ENCODE measurements around the gene BARHL1. TPM values are rescaled to one million over a fixed set of nuclear protein-coding genes. Genes with fewer than 3 reads are reported as not detected.

The BARHL1 gene
- total RNA-seq, 1 donor: not detected

DNA sequence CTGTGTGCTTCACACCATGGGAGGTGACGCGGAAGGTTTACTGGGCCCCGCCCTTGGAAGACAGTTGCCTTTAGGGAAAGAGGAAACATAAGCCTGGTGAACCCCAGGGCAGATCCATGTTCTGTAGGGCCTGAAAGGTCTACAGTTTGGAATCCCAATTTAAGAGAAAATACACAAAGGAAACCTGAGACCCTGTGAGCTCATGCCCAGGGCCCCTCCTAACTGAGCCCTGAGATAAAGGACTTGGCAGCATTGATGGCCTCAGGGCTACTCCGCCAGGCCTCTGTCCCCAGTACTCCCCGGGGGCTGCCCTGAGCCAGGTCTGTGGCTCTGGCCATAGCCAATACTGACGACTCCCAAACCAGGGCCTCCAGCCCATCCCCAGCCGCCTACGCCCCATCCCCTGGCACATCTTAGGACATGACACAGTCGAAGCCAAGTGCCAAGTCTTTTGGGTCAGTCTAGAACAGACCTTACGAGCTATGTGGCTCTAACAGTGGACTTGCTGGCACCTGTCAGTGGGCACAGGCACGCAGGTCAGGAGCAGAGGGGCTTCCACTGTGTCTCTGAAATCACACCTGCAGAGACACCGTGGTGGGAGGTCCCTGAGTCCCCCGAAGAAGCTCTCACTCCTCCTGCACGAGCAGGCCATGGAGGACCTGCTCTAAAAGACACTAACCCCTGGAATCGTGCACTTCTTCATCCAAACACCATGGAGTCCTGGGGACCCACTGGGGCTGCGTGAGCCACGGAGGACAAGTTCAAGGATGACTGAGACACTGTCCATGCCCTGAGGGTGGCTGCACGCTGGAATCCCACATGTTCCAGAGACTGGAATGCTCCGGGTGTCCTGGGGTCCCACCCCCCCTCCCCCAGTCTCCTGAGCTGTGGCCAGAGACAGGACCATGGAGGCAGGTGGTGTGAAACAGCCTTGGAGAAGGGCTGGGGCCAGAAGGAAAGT lies 40.3 kb upstream of the BARHL1 start:
- DNase-seq (ENCODE audit: low read depth): no peak
- TF ChIP-seq, protein P1, sequence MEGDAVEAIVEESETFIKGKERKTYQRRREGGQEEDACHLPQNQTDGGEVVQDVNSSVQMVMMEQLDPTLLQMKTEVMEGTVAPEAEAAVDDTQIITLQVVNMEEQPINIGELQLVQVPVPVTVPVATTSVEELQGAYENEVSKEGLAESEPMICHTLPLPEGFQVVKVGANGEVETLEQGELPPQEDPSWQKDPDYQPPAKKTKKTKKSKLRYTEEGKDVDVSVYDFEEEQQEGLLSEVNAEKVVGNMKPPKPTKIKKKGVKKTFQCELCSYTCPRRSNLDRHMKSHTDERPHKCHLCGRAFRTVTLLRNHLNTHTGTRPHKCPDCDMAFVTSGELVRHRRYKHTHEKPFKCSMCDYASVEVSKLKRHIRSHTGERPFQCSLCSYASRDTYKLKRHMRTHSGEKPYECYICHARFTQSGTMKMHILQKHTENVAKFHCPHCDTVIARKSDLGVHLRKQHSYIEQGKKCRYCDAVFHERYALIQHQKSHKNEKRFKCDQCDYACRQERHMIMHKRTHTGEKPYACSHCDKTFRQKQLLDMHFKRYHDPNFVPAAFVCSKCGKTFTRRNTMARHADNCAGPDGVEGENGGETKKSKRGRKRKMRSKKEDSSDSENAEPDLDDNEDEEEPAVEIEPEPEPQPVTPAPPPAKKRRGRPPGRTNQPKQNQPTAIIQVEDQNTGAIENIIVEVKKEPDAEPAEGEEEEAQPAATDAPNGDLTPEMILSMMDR (IDR thresholded peaks at IDR 0.05; ENCODE audit: insufficient read depth, low read length): no peak
- H3K4me3 ChIP-seq (ENCODE audit: low read depth, low read length): no peak overlapping the region

DNA sequence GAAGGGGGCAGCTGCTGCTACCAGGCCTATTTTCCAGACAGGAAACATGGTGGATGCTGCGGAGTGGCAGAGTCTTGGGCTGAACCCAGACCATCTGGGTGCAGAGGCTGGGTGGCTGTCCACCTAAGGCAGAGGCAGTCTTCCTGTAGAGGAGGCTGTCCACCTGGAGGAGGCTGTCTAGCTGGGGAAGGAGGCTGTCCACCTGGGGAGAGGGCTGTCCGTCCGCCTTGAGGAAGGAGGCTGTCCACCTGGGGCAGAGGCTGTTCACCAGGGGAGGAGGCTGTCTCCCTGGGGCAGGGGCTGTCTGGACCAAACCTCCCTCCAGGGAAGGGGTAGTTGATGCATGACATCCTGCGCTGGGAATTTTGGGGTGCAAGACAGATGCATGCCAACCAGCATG lies 39.2 kb upstream of the BARHL1 start:
- no peak for DNase-seq (ENCODE audit: low read depth)
- H3K4me3 ChIP-seq (ENCODE audit: low read depth, low read length): no peak overlapping the region
- TF ChIP-seq, protein P1 (IDR thresholded peaks at IDR 0.05; ENCODE audit: insufficient read depth, low read length): no peak

DNA sequence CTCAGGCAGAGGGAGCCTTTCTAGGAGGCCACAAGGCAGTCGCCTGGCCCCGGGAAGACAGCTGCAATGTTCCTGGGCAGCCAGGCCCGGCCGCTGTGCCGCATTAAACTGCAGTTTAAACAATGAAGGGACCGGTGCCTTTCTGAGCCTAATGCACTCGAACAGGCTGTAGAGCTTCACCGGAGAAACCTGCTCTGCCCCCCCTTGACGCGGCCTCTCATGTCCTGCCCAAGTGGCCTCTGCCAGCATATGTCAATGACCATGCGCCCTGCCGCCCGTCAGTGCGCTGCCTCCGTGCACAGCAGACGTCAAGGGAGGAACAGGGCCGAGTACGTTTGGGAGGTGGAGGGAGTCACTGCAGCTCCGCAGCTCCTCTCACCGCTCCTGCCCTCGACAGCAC lies 38.4 kb upstream of the BARHL1 start:
- TF ChIP-seq, protein P1 (IDR thresholded peaks at IDR 0.05; ENCODE audit: insufficient read depth, low read length): no peak
- DNase-seq (ENCODE audit: low read depth): no peak
- no peak overlapping the region for H3K4me3 ChIP-seq (ENCODE audit: low read depth, low read length)

DNA sequence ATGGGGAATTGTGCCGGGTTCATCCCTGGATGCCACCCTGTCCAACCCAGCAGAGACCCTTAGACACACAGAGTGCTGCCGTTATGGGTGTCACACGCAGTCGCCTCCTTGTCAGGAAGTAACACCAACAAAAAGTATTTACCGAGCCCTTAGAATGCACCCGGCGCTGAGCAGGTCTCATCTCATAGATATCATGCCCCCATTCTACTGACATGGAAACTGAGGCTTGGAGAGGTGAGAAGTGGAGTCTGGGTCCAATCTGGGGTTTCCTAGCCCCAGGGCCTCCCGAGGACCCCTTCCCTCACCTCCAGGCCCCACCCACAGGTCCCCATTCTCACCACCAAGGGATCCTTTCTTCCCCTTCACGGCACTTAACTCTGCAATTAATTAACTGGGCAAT lies 36.8 kb upstream of the BARHL1 start:
- TF ChIP-seq, protein P1 (IDR thresholded peaks at IDR 0.05; ENCODE audit: insufficient read depth, low read length): no peak
- DNase-seq (ENCODE audit: low read depth): no peak
- no peak overlapping the region for H3K4me3 ChIP-seq (ENCODE audit: low read depth, low read length)

DNA sequence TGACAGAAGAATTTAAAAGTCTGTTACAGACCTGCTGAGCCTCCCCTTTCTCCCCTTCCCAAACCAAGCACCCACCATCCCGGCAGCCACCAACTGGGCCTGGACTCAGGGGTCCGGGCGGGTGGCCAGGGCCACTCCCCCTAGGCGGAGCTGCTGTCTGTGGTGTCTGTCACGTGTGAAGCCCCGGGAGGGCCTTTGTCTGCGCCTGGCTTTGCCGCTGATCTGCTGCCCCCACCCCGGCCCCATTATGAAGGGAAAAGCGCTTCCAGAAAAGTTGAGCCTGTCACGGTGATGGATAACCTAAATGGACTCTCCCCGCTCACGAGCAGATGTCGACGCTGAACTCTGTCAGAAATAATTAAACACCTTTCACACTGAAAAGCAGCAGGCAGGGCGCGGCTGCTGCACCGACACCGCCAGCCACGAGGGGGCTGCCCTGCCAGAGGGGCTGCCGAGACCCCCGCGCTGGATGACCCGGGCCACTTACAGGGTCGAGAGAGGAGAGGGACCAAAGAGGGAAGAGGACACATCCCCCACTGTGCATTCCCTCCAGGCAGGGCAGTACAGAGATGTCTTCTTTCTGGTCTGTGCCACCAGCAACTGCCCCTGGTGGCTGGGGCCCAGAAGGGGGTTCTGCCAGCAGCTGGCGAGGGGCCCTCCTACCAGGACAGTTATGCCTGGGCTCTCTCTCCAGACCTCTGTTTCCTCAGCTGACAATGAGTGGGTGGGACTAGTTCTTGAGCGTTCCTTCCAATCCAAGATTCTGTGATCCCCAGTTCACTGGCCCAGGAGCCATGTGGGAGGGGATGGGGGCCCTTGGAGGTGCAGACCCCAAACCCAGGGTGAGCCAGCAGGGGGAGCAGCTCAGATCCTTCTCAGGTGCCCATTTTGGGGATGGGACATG lies 36.0 kb upstream of the BARHL1 start:
- no peak overlapping the region for H3K4me3 ChIP-seq (ENCODE audit: low read depth, low read length)
- DNase-seq (ENCODE audit: low read depth): peak; percentile 10
- TF ChIP-seq, protein P1 (IDR thresholded peaks at IDR 0.05; ENCODE audit: insufficient read depth, low read length): peak; percentile 25

DNA sequence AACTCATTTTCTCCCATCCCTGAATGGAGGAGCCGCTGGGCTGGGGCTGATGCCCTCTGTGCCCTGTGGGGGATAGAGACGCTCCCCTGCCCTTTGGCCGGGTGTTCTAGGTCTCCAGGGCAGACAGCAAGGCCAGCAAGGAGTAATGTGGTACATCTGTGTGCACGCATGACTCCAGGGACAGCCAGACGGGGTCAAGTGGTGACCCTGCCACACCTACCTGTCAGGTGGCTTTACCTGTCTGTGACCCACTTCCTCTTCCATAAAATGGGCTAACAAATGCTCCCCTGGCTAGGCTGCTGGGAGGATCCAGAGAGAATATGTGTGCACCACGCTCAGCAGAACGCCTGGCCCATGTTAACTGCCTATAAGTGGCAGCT lies 35.4 kb upstream of the BARHL1 start:
- no peak for DNase-seq (ENCODE audit: low read depth)
- H3K4me3 ChIP-seq (ENCODE audit: low read depth, low read length): no peak overlapping the region
- TF ChIP-seq, protein P1 (IDR thresholded peaks at IDR 0.05; ENCODE audit: insufficient read depth, low read length): no peak
